ENCODE results near the gene TRIM24.

TRIM24 gene

GRCh38 chr7:138568655-138569054 is 108.6 kb downstream of the TRIM24 start:
- in situ Hi-C loops (cut with HindIII; ENCODE audit: low sequenced_read_pairs) = no loop called here

GRCh38 chr7:138569418-138569817 is 109.4 kb downstream of the TRIM24 start:
- in situ Hi-C loops (cut with HindIII; ENCODE audit: low sequenced_read_pairs) = no loop called here

- in situ Hi-C loops (cut with HindIII; ENCODE audit: low sequenced_read_pairs) = no loop called here
Observed at GRCh38 chr7:138570715-138571114, 110.7 kb downstream of the TRIM24 start.

- in situ Hi-C loops (cut with HindIII; ENCODE audit: low sequenced_read_pairs) = no loop called here
Observed at GRCh38 chr7:138573741-138574140, 113.7 kb downstream of the TRIM24 start.

- in situ Hi-C loops (cut with HindIII; ENCODE audit: low sequenced_read_pairs) = no loop called here
Observed at GRCh38 chr7:138575897-138576428, 115.9 kb downstream of the TRIM24 start.

GRCh38 chr7:138579136-138579535 is 119.1 kb downstream of the TRIM24 start:
- in situ Hi-C loops (cut with HindIII; ENCODE audit: low sequenced_read_pairs) = no loop called here

- in situ Hi-C loops (cut with HindIII; ENCODE audit: low sequenced_read_pairs) = no loop called here
Observed at GRCh38 chr7:138579671-138580070, 119.6 kb downstream of the TRIM24 start.

GRCh38 chr7:138581065-138581464 is 121.0 kb downstream of the TRIM24 start:
- in situ Hi-C loops (cut with HindIII; ENCODE audit: low sequenced_read_pairs) = no loop called here

- in situ Hi-C loops (cut with HindIII; ENCODE audit: low sequenced_read_pairs) = no loop called here
Observed at GRCh38 chr7:138584283-138584682, 124.2 kb downstream of the TRIM24 start.

- in situ Hi-C loops (cut with HindIII; ENCODE audit: low sequenced_read_pairs) = no loop called here
Observed at GRCh38 chr7:138584696-138585095, 124.6 kb downstream of the TRIM24 start.

- in situ Hi-C loops (cut with HindIII; ENCODE audit: low sequenced_read_pairs) = no loop called here
Observed at GRCh38 chr7:138585283-138585993, 125.4 kb downstream of the TRIM24 start.

GRCh38 chr7:138587485-138587884 is 127.4 kb downstream of the TRIM24 start:
- in situ Hi-C loops (cut with HindIII; ENCODE audit: low sequenced_read_pairs) = no loop called here

GRCh38 chr7:138588986-138589385 is 128.9 kb downstream of the TRIM24 start:
- in situ Hi-C loops (cut with HindIII; ENCODE audit: low sequenced_read_pairs) = no loop called here

GRCh38 chr7:138590154-138590553 is 130.1 kb downstream of the TRIM24 start:
- in situ Hi-C loops (cut with HindIII; ENCODE audit: low sequenced_read_pairs) = no loop called here

- in situ Hi-C loops (cut with HindIII; ENCODE audit: low sequenced_read_pairs) = no loop called here
Observed at GRCh38 chr7:138595454-138595853, 135.4 kb downstream of the TRIM24 start.

GRCh38 chr7:138602451-138602850 is 142.4 kb downstream of the TRIM24 start:
- in situ Hi-C loops (cut with HindIII; ENCODE audit: low sequenced_read_pairs) = no loop called here

- in situ Hi-C loops (cut with HindIII; ENCODE audit: low sequenced_read_pairs) = no loop called here
Observed at GRCh38 chr7:138603549-138604318, 143.7 kb downstream of the TRIM24 start.

GRCh38 chr7:138606236-138606635 is 146.2 kb downstream of the TRIM24 start:
- in situ Hi-C loops (cut with HindIII; ENCODE audit: low sequenced_read_pairs) = no loop called here

- in situ Hi-C loops (cut with HindIII; ENCODE audit: low sequenced_read_pairs) = no loop called here
Observed at GRCh38 chr7:138607216-138608126, 147.4 kb downstream of the TRIM24 start.

- in situ Hi-C loops (cut with HindIII; ENCODE audit: low sequenced_read_pairs) = no loop called here
Observed at GRCh38 chr7:138608275-138608674, 148.2 kb downstream of the TRIM24 start.

- in situ Hi-C loops (cut with HindIII; ENCODE audit: low sequenced_read_pairs) = no loop called here
Observed at GRCh38 chr7:138610671-138611170, 150.7 kb downstream of the TRIM24 start.

Data from endothelial cell of hepatic sinusoid (primary cell).